DMS53 (cell line): ENCODE results near the gene ZBTB20.

Experiments used
- DNase-seq: peaks from one replicate; lab custom pipeline; 2025; lab: John Stamatoyannopoulos, UW

The ZBTB20 gene

GRCh38 chr3:114440700-114441099 is 706.4 kb downstream of the ZBTB20 start:
- DNase-seq = no peak

GRCh38 chr3:114439284-114439683 is 707.8 kb downstream of the ZBTB20 start:
- DNase-seq = no peak

- DNase-seq = no peak
Observed at GRCh38 chr3:114437897-114438296, 709.2 kb downstream of the ZBTB20 start.

GRCh38 chr3:114436182-114436581 is 710.9 kb downstream of the ZBTB20 start:
- DNase-seq = no peak

- DNase-seq = peak; percentile 1
Observed at GRCh38 chr3:114435386-114436115, 711.5 kb downstream of the ZBTB20 start.

GRCh38 chr3:114432310-114432709 is 714.8 kb downstream of the ZBTB20 start:
- DNase-seq = no peak

GRCh38 chr3:114428044-114428595 is 719.0 kb downstream of the ZBTB20 start:
- DNase-seq = no peak

GRCh38 chr3:114427285-114428043 is 719.6 kb downstream of the ZBTB20 start:
- no peak for DNase-seq

GRCh38 chr3:114424337-114424736 is 722.8 kb downstream of the ZBTB20 start:
- DNase-seq = no peak

GRCh38 chr3:114421204-114421603 is 725.9 kb downstream of the ZBTB20 start:
- no peak for DNase-seq

- DNase-seq = no peak
Observed at GRCh38 chr3:114420072-114420471, 727.0 kb downstream of the ZBTB20 start.

GRCh38 chr3:114418724-114419543 is 728.2 kb downstream of the ZBTB20 start:
- peak; percentile 80 for DNase-seq

GRCh38 chr3:114418107-114418506 is 729.0 kb downstream of the ZBTB20 start:
- no peak for DNase-seq

GRCh38 chr3:114417675-114418074 is 729.4 kb downstream of the ZBTB20 start:
- DNase-seq = no peak

GRCh38 chr3:114417265-114417664 is 729.8 kb downstream of the ZBTB20 start:
- DNase-seq = no peak

GRCh38 chr3:114411811-114412803 is 735.0 kb downstream of the ZBTB20 start:
- DNase-seq = no peak

- no peak for DNase-seq
Observed at GRCh38 chr3:114411190-114411668, 735.9 kb downstream of the ZBTB20 start.

- DNase-seq = no peak
Observed at GRCh38 chr3:114408736-114409670, 738.1 kb downstream of the ZBTB20 start.

GRCh38 chr3:114406922-114407321 is 740.2 kb downstream of the ZBTB20 start:
- no peak for DNase-seq

GRCh38 chr3:114406286-114406685 is 740.8 kb downstream of the ZBTB20 start:
- DNase-seq = no peak
